ENCODE data around the gene RYR2. TPM values are rescaled to one million over a fixed set of nuclear protein-coding genes. Genes with fewer than 3 reads are reported as not detected.

Gene RYR2
- total RNA-seq, 1 experiment from 2014 or later: 2.8 TPM

- Histone ChIP-seq H3K27me3 (replicated peaks; ENCODE audit: insufficient read depth, low read depth, low read length, poor library complexity) (no peaks in the 10 kb centered on the region), H3K4me3 (ENCODE audit: low read depth, low read length, poor library complexity, severe bottlenecking) (no peak overlapping the region), H3K4me1 (ENCODE audit: insufficient read depth, low read length, poor library complexity, severe bottlenecking) (no peaks in the 10 kb centered on the region), H3K9me3 (ENCODE audit: low read depth, low read length, poor library complexity, severe bottlenecking) (no peaks in the 10 kb centered on the region), H3K36me3 (ENCODE audit: insufficient read depth, low read length, poor library complexity, severe bottlenecking) (no peaks in the 10 kb centered on the region), H3K27ac (ENCODE audit: low read depth, low read length, poor library complexity, severe bottlenecking) (no peak overlapping the region)
- CTCF ChIA-PET: no interaction called here
- BruUV-seq (replicated peaks): no TSS peak
- DNase-seq (ENCODE audit: low spot score): no peak
- intact Hi-C loops (cut with micrococcal nuclease; ENCODE audit: unreplicated experiment): loop anchor here (10.0 kb wide), 1 partner anchor 960 kb away; the partner anchor contains the start of gene HEATR1
- TF ChIP-seq CTCF (conservative IDR thresholded peaks at IDR 0.05; ENCODE audit: low read depth, low read length) (no peak), EZH2 (IDR thresholded peaks at IDR 0.05; ENCODE audit: borderline replicate concordance, low read depth, low read length, poor library complexity, severe bottlenecking) (no peak)
- POLR2A ChIA-PET (ENCODE audit: low non-redundant PET): no interaction called here
These were observed 523.3 kb downstream of the RYR2 start for GRCh38 chr1:237565236-237565635.

- Histone ChIP-seq H3K4me1 (ENCODE audit: insufficient read depth, low read length, poor library complexity, severe bottlenecking) (no peaks in the 10 kb centered on the region), H3K27me3 (replicated peaks; ENCODE audit: insufficient read depth, low read depth, low read length, poor library complexity) (no peaks in the 10 kb centered on the region), H3K9me3 (ENCODE audit: low read depth, low read length, poor library complexity, severe bottlenecking) (no peaks in the 10 kb centered on the region), H3K36me3 (ENCODE audit: insufficient read depth, low read length, poor library complexity, severe bottlenecking) (no peaks in the 10 kb centered on the region), H3K27ac (ENCODE audit: low read depth, low read length, poor library complexity, severe bottlenecking) (no peak overlapping the region), H3K4me3 (ENCODE audit: low read depth, low read length, poor library complexity, severe bottlenecking) (no peak overlapping the region)
- ChIA-PET CTCF (no interaction called here), POLR2A (ENCODE audit: low non-redundant PET) (no interaction called here)
- no peak for DNase-seq (ENCODE audit: low spot score)
- BruUV-seq (replicated peaks): no TSS peak
- no peak for TF ChIP-seq CTCF (conservative IDR thresholded peaks at IDR 0.05; ENCODE audit: low read depth, low read length)
- no peak for TF ChIP-seq EZH2 (IDR thresholded peaks at IDR 0.05; ENCODE audit: borderline replicate concordance, low read depth, low read length, poor library complexity, severe bottlenecking)
- intact Hi-C loops (cut with micrococcal nuclease; ENCODE audit: unreplicated experiment): loop anchor here (10.0 kb wide), 1 partner anchor 962 kb away; the partner anchor contains the start of gene HEATR1
These were observed 524.6 kb downstream of the RYR2 start for GRCh38 chr1:237566581-237566980.

DNA sequence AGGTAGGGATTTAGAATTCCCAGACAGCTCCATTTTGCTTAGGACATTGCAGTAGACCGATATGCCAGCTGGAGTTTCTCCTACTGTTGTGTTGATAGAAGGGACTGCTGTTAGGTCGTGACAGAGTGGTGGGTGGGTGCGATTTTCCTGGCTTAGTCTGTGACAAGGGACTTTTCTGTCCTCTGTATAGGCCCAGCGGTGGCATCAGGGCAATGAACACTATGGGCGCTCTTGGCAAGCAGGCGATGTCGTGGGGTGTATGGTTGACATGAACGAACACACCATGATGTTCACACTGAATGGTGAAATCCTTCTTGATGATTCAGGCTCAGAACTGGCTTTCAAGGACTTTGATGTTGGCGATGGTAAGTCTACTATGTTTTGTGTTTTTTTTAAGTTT, 527.0 kb downstream of the RYR2 start:
- no peak for DNase-seq (ENCODE audit: low spot score)
- H3K4me3 ChIP-seq (ENCODE audit: low read depth, low read length, poor library complexity, severe bottlenecking): no peak overlapping the region
- no peaks in the 10 kb centered on the region for H3K4me1 ChIP-seq (ENCODE audit: insufficient read depth, low read length, poor library complexity, severe bottlenecking)
- H3K36me3 ChIP-seq (ENCODE audit: insufficient read depth, low read length, poor library complexity, severe bottlenecking): no peaks in the 10 kb centered on the region
- BruUV-seq (replicated peaks): no TSS peak
- H3K27me3 ChIP-seq (replicated peaks; ENCODE audit: insufficient read depth, low read depth, low read length, poor library complexity): no peaks in the 10 kb centered on the region
- ChIA-PET POLR2A (ENCODE audit: low non-redundant PET) (no interaction called here), CTCF (no interaction called here)
- TF ChIP-seq CTCF (conservative IDR thresholded peaks at IDR 0.05; ENCODE audit: low read depth, low read length) (no peak), EZH2 (IDR thresholded peaks at IDR 0.05; ENCODE audit: borderline replicate concordance, low read depth, low read length, poor library complexity, severe bottlenecking) (no peak)
- H3K27ac ChIP-seq (ENCODE audit: low read depth, low read length, poor library complexity, severe bottlenecking): no peak overlapping the region
- no peaks in the 10 kb centered on the region for H3K9me3 ChIP-seq (ENCODE audit: low read depth, low read length, poor library complexity, severe bottlenecking)
- intact Hi-C loops (cut with micrococcal nuclease; ENCODE audit: unreplicated experiment): loop anchor here (10.0 kb wide), 1 partner anchor 964 kb away; the partner anchor contains the start of gene HEATR1

Data from A673 (cell line).